Embryonic facial prominence (tissue), 1 donor: Measurements from ENCODE around the gene GOLGA8H.
"Not testable (repeated sequence)": the region's sequence is repeated elsewhere in the genome, so short reads cannot be mapped to it uniquely, and the experiment has no call there.

Source experiments
- DNase-seq: peaks from one replicate; pipeline ENCODE4 v3.0.0-alpha.2; 2016; ENCODE audit errors: extremely low spot score

The GOLGA8H gene

GRCh38 chr15:30603796-30604195 is at the start of gene GOLGA8H:
GOLGA8H (plus strand) TSS chr15:30604028; CDS start chr15:30604126, 98 bp downstream.
- DNase-seq, result not testable (repeated sequence)

- DNase-seq, result not testable (repeated sequence)
Measured at GRCh38 chr15:30566949-30567348, 36.9 kb upstream of the GOLGA8H start.

GRCh38 chr15:30573012-30573491 is 30.8 kb upstream of the GOLGA8H start:
- not testable (repeated sequence) for DNase-seq

- not testable (repeated sequence) for DNase-seq
Measured at GRCh38 chr15:30579394-30579970, 24.3 kb upstream of the GOLGA8H start.

GRCh38 chr15:30580716-30581115 is 23.1 kb upstream of the GOLGA8H start:
- not testable (repeated sequence) for DNase-seq

- not testable (repeated sequence) for DNase-seq
Measured at GRCh38 chr15:30598953-30599352, 4.9 kb upstream of the GOLGA8H start.

- DNase-seq, result not testable (repeated sequence)
Measured at GRCh38 chr15:30612271-30612670, 8.4 kb downstream of the GOLGA8H start.

GRCh38 chr15:30621342-30621741 is 17.5 kb downstream of the GOLGA8H start:
- DNase-seq, result not testable (repeated sequence)

- peak; percentile 97 for DNase-seq
Measured at GRCh38 chr15:30625436-30626193, 21.8 kb downstream of the GOLGA8H start, which contains the start of gene ARHGAP11B. ARHGAP11B (plus strand) TSS chr15:30626128.

GRCh38 chr15:30626194-30626565 is 22.4 kb downstream of the GOLGA8H start:
- not testable (repeated sequence) for DNase-seq

GRCh38 chr15:30626632-30627031 is 22.8 kb downstream of the GOLGA8H start:
- DNase-seq, result not testable (repeated sequence)

- no peak for DNase-seq
Measured at GRCh38 chr15:30650012-30650929, 46.4 kb downstream of the GOLGA8H start.

GRCh38 chr15:30661154-30661553 is 57.3 kb downstream of the GOLGA8H start:
- not testable (repeated sequence) for DNase-seq
